C4-2B (cell line): Measurements from ENCODE around the gene SYNGR4.

Experiments
- H3K27ac ChIP-seq: fragments of 450-650 bp; 2 replicates; pipeline ENCODE4 v1.5.1; 2017
- CTCF ChIP-seq: fragments of 450-650 bp; conservative IDR thresholded peaks from 2 replicates; pipeline ENCODE4 v1.5.1; 2017; ENCODE audit warnings: mild to moderate bottlenecking
- ZFX ChIP-seq: fragments of 450-650 bp; IDR thresholded peaks from 2 replicates; pipeline ENCODE4 v1.6.1; 2017

SYNGR4 gene

GRCh38 chr19:48401287-48401686 is 37.1 kb downstream of the SYNGR4 start:
- TF ChIP-seq CTCF, result no peak
- TF ChIP-seq ZFX, result no peak

GRCh38 chr19:48403606-48404005 is 39.4 kb downstream of the SYNGR4 start:
- TF ChIP-seq ZFX (no peak), CTCF (no peak)
- H3K27ac ChIP-seq, result no peak overlapping the region

More at GRCh38 chr19:48401287-48401686, 37.1 kb downstream of the SYNGR4 start:
- no peak overlapping the region for H3K27ac ChIP-seq

GRCh38 chr19:48405010-48405659 is 41.0 kb downstream of the SYNGR4 start:
- TF ChIP-seq ZFX (no peak), CTCF (no peak)
- H3K27ac ChIP-seq, result no peak overlapping the region

GRCh38 chr19:48405850-48406249 is 41.7 kb downstream of the SYNGR4 start:
- no peak overlapping the region for H3K27ac ChIP-seq
- TF ChIP-seq CTCF (no peak), ZFX (no peak)

- H3K27ac ChIP-seq, result no peak overlapping the region
- TF ChIP-seq ZFX (no peak), CTCF (no peak)
Observed at GRCh38 chr19:48413879-48414587, 49.9 kb downstream of the SYNGR4 start.

- no peak overlapping the region for H3K27ac ChIP-seq
- TF ChIP-seq ZFX, result no peak
- TF ChIP-seq CTCF, result no peak
Observed at GRCh38 chr19:48415395-48415794, 51.2 kb downstream of the SYNGR4 start.

GRCh38 chr19:48415806-48416221 is 51.6 kb downstream of the SYNGR4 start:
- no peak for TF ChIP-seq CTCF

More at GRCh38 chr19:48415806-48416221, 51.6 kb downstream of the SYNGR4 start:
- no peak overlapping the region for H3K27ac ChIP-seq
